ENCODE data around the gene SP1.

DNA sequence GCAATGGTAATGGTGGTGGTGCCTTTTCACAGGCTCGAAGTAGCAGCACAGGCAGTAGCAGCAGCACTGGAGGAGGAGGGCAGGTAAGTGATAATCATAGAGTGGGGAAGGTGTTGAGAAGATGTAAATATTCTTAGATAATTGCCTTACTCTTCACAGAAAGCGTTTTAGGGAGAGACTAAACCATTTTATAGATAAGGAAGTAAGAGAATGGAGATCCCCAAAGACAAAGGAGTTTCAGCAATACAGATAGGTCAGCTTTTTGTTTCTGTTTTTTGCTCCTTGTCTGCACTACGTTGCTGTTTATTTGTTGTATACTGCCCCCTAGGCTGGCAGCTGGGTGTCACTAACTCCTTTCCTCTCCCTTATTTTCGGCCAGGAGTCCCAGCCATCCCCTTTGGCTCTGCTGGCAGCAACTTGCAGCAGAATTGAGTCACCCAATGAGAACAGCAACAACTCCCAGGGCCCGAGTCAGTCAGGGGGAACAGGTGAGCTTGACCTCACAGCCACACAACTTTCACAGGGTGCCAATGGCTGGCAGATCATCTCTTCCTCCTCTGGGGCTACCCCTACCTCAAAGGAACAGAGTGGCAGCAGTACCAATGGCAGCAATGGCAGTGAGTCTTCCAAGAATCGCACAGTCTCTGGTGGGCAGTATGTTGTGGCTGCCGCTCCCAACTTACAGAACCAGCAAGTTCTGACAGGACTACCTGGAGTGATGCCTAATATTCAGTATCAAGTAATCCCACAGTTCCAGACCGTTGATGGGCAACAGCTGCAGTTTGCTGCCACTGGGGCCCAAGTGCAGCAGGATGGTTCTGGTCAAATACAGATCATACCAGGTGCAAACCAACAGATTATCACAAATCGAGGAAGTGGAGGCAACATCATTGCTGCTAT, 2.0 kb downstream of the SP1 start:
- no peak; the same call in 1 of the 2 replicates for TF ChIP-seq POLR2AphosphoS5 (IDR thresholded peaks at IDR 0.05; ENCODE audit: low read depth, low read length)
- peak in 2 of 3 experiments; percentile 66 to 70; a peak in 4 of 6 replicates for TF ChIP-seq CTCF (IDR thresholded peaks at IDR 0.05 in 2 of 3, conservative IDR thresholded peaks at IDR 0.05 in 1 of 3; ENCODE audit: borderline replicate concordance in 1 of 3, insufficient read depth in 1 of 3, low read depth in 2 of 3, low read length in 2 of 3)
- TF ChIP-seq SIN3A (IDR thresholded peaks at IDR 0.05; ENCODE audit: low read depth), result no peak
- TF ChIP-seq POLR2A (IDR thresholded peaks at IDR 0.05; ENCODE audit: borderline replicate concordance, extremely low read depth, insufficient read depth, insufficient read length), result no peak
- TF ChIP-seq EZH2 (IDR thresholded peaks at IDR 0.05), result no peak
- TF ChIP-seq, protein P1, sequence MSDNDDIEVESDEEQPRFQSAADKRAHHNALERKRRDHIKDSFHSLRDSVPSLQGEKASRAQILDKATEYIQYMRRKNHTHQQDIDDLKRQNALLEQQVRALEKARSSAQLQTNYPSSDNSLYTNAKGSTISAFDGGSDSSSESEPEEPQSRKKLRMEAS (IDR thresholded peaks at IDR 0.05), result no peak
- no peak for TF ChIP-seq YY1 (IDR thresholded peaks at IDR 0.05; ENCODE audit: extremely low read depth, insufficient replicate concordance, low read depth, low read length)
- TF ChIP-seq JUND (IDR thresholded peaks at IDR 0.05), result no peak
- no peak for TF ChIP-seq REST (IDR thresholded peaks at IDR 0.05; ENCODE audit: low read depth)
- TF ChIP-seq EGR1 (IDR thresholded peaks at IDR 0.05; ENCODE audit: low read depth), result no peak
- TF ChIP-seq, protein P2, sequence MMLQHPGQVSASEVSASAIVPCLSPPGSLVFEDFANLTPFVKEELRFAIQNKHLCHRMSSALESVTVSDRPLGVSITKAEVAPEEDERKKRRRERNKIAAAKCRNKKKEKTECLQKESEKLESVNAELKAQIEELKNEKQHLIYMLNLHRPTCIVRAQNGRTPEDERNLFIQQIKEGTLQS (IDR thresholded peaks at IDR 0.05), result no peak
- no peak for TF ChIP-seq ZNF274 (IDR thresholded peaks at IDR 0.05; ENCODE audit: low read depth, low read length)
